MG63 (cell line): ENCODE measurements around the gene MPPE1. TPM values are rescaled to one million over a fixed set of nuclear protein-coding genes. Genes with fewer than 3 reads are reported as not detected.

ENCODE experiments used
- DNase-seq: peaks from one replicate; pipeline ENCODE4 v3.0.0-alpha.2; 2020
- H3K27me3 ChIP-seq: fragments of 250-450 bp; sonication (Bioruptor Pico); 2 replicates; pipeline ENCODE4 v1.5.1; 2020; ENCODE audit warnings: mild to moderate bottlenecking, moderate library complexity
- H3K36me3 ChIP-seq: fragments of 250-450 bp; sonication (Bioruptor Pico); 2 replicates; pipeline ENCODE4 v1.5.1; 2020; ENCODE audit warnings: mild to moderate bottlenecking, moderate library complexity
- H3K4me3 ChIP-seq: fragments of 250-450 bp; sonication (Bioruptor Pico); 2 replicates; pipeline ENCODE4 v1.5.1; 2020; ENCODE audit warnings: mild to moderate bottlenecking, moderate library complexity
- H3K9me3 ChIP-seq: fragments of 250-450 bp; sonication (Bioruptor Pico); 2 replicates; pipeline ENCODE4 v1.5.1; 2020; ENCODE audit warnings: mild to moderate bottlenecking, moderate library complexity
- total RNA-seq: library from RNA; depleted of rRNA; stranded (reverse); fragments of >200 nt; shearing (Covaris generic); gene quantifications from 2 replicates; pipeline ENCODE4 v1.2.3, GENCODE V29; 2014; ENCODE audit warnings: low replicate concordance; rRNA removed

MPPE1 gene
- total RNA-seq, 1 experiment from 2014 or later = 29.6 TPM

GRCh38 chr18:11851146-11851805, 56.8 kb downstream of the MPPE1 start, which contains the start of gene CHMP1B:
Gene CHMP1B (plus strand): TSS chr18:11851413. CDS start chr18:11851512, 99 bp downstream.
- Histone ChIP-seq H3K4me3 (peak within 1 kb of the TSS; percentile 88), H3K27me3 (no peaks in the 10 kb centered on the region)
- DNase-seq = peak; percentile 95

GRCh38 chr18:11850821-11851145, 57.3 kb downstream of the MPPE1 start:
- Histone ChIP-seq H3K4me3 (peak overlapping the region; percentile 88), H3K36me3 (no peaks in the 10 kb centered on the region; the same call in 1 of the 2 replicates), H3K9me3 (no peaks in the 10 kb centered on the region), H3K27me3 (no peaks in the 10 kb centered on the region)
- DNase-seq = no peak

More at GRCh38 chr18:11851146-11851805, 56.8 kb downstream of the MPPE1 start, which contains the start of gene CHMP1B:
- no peaks in the 10 kb centered on the region; the same call in 1 of the 2 replicates for H3K36me3 ChIP-seq
- H3K9me3 ChIP-seq = no peaks in the 10 kb centered on the region

- peak; percentile 65 for DNase-seq
- Histone ChIP-seq H3K4me3 (peak overlapping the region; percentile 88), H3K9me3 (no peaks in the 10 kb centered on the region), H3K36me3 (no peaks in the 10 kb centered on the region; the same call in 1 of the 2 replicates), H3K27me3 (no peaks in the 10 kb centered on the region)
These were observed 58.1 kb downstream of the MPPE1 start for GRCh38 chr18:11849841-11850634.

- DNase-seq = no peak
- H3K4me3 ChIP-seq = no peak overlapping the region
- H3K9me3 ChIP-seq = no peaks in the 10 kb centered on the region
- no peaks in the 10 kb centered on the region; the same call in 1 of the 2 replicates for H3K36me3 ChIP-seq
- no peaks in the 10 kb centered on the region for H3K27me3 ChIP-seq
These were observed 58.8 kb downstream of the MPPE1 start for GRCh38 chr18:11849279-11849678.

- H3K4me3 ChIP-seq = no peak overlapping the region
- no peaks in the 10 kb centered on the region for H3K27me3 ChIP-seq
- H3K9me3 ChIP-seq = no peaks in the 10 kb centered on the region
- DNase-seq = no peak
- no peaks in the 10 kb centered on the region; the same call in 1 of the 2 replicates for H3K36me3 ChIP-seq
These were observed 60.3 kb downstream of the MPPE1 start for GRCh38 chr18:11847811-11848210.

- no peak for DNase-seq
- Histone ChIP-seq H3K4me3 (no peak overlapping the region), H3K9me3 (no peaks in the 10 kb centered on the region), H3K27me3 (no peaks in the 10 kb centered on the region), H3K36me3 (no peaks in the 10 kb centered on the region)
These were observed 62.5 kb downstream of the MPPE1 start for GRCh38 chr18:11845654-11846053.

- H3K27me3 ChIP-seq = no peaks in the 10 kb centered on the region
- H3K4me3 ChIP-seq = no peak overlapping the region
- no peak for DNase-seq
- H3K9me3 ChIP-seq = no peaks in the 10 kb centered on the region
- H3K36me3 ChIP-seq = no peaks in the 10 kb centered on the region
These were observed 63.7 kb downstream of the MPPE1 start for GRCh38 chr18:11844436-11844835.

GRCh38 chr18:11842562-11842961, 65.6 kb downstream of the MPPE1 start:
- no peaks in the 10 kb centered on the region for H3K9me3 ChIP-seq
- no peak overlapping the region for H3K4me3 ChIP-seq
- DNase-seq = no peak
- H3K27me3 ChIP-seq = no peaks in the 10 kb centered on the region
- no peaks in the 10 kb centered on the region for H3K36me3 ChIP-seq

GRCh38 chr18:11840493-11840892, 67.6 kb downstream of the MPPE1 start:
- no peaks in the 10 kb centered on the region for H3K9me3 ChIP-seq
- no peak for DNase-seq
- H3K27me3 ChIP-seq = no peaks in the 10 kb centered on the region
- no peaks in the 10 kb centered on the region for H3K36me3 ChIP-seq
- no peak overlapping the region for H3K4me3 ChIP-seq

GRCh38 chr18:11839556-11839955, 68.6 kb downstream of the MPPE1 start:
- DNase-seq = no peak
- no peaks in the 10 kb centered on the region for H3K27me3 ChIP-seq
- no peaks in the 10 kb centered on the region for H3K36me3 ChIP-seq
- no peaks in the 10 kb centered on the region for H3K9me3 ChIP-seq
- H3K4me3 ChIP-seq = no peak overlapping the region

GRCh38 chr18:11834772-11835171, 73.3 kb downstream of the MPPE1 start:
- Histone ChIP-seq H3K36me3 (no peaks in the 10 kb centered on the region), H3K9me3 (no peaks in the 10 kb centered on the region), H3K27me3 (no peaks in the 10 kb centered on the region), H3K4me3 (no peak overlapping the region)
- no peak for DNase-seq

Other genes with a start within 250 kb of the MPPE1 start
- 0.76 and 2.7 TPM in 2 replicates for gene GNAL, start 219.1 kb downstream of the MPPE1 start, total RNA-seq
- gene CHMP1B, start 56.9 kb downstream of the MPPE1 start, total RNA-seq = 19.0 and 25.0 TPM in 2 replicates
- 70.0 and 90.8 TPM in 2 replicates for gene IMPA2, start 73.2 kb upstream of the MPPE1 start, total RNA-seq
- not detected in 2 replicates for gene ANKRD62, start 185.5 kb upstream of the MPPE1 start, total RNA-seq